Trophoblast cell (in vitro differentiated cells and primary cell): Measurements from ENCODE around the gene DPH1.

Experiments
- DNase-seq, 2 donors: peaks; one replicate each; pipeline ENCODE4 v3.0.0-alpha.2; 2016
- H2AFZ ChIP-seq: 2 replicates; pipeline ENCODE4 v1.6.1; 2013; ENCODE audit warnings: low read length, moderate library complexity, mild to moderate bottlenecking; ENCODE audit not compliant: insufficient read depth, poor library complexity
- H2AK5ac ChIP-seq: 2 replicates; pipeline ENCODE4 v1.6.1; 2013; ENCODE audit warnings: mild to moderate bottlenecking, low read length
- H2BK120ac ChIP-seq: 2 replicates; pipeline ENCODE4 v1.6.1; 2013; ENCODE audit warnings: low read length, mild to moderate bottlenecking, moderate library complexity; ENCODE audit not compliant: insufficient read depth, poor library complexity
- H2BK12ac ChIP-seq: 2 replicates; pipeline ENCODE4 v1.6.1; 2013; ENCODE audit warnings: mild to moderate bottlenecking, low read length, moderate library complexity
- H2BK5ac ChIP-seq: 2 replicates; pipeline ENCODE4 v1.6.1; 2013; ENCODE audit warnings: low read length, low read depth, moderate library complexity, mild to moderate bottlenecking; ENCODE audit not compliant: poor library complexity
- H3K14ac ChIP-seq: 2 replicates; pipeline ENCODE4 v1.6.1; 2013; ENCODE audit warnings: mild to moderate bottlenecking, low read length
- H3K18ac ChIP-seq: 2 replicates; pipeline ENCODE4 v1.6.1; 2013; ENCODE audit warnings: mild to moderate bottlenecking, low read length
- H3K23ac ChIP-seq: 2 replicates; pipeline ENCODE4 v1.6.1; 2013; ENCODE audit warnings: low read length
- H3K27ac ChIP-seq: 2 replicates; pipeline ENCODE4 v1.5.1; 2013; ENCODE audit warnings: low read depth, mild to moderate bottlenecking, inconsistent platforms, low read length, moderate library complexity
- H3K27me3 ChIP-seq: 2 replicates; pipeline ENCODE4 v1.6.1; 2013; ENCODE audit warnings: inconsistent platforms, mild to moderate bottlenecking, low read length, moderate library complexity; ENCODE audit not compliant: insufficient read depth
- H3K36me3 ChIP-seq, 2 experiments: 1 replicate in 1 of 2; 2 replicates in 1 of 2; pipeline ENCODE4 v1.6.1; 2013; ENCODE audit warnings: low read length in 2 of 2, mild to moderate bottlenecking in 2 of 2, moderate library complexity in 1 of 2; ENCODE audit not compliant: insufficient read depth in 2 of 2, control insufficient read depth in 1 of 2
- H3K4ac ChIP-seq: 2 replicates; pipeline ENCODE4 v1.6.1; 2013; ENCODE audit warnings: low read depth, mild to moderate bottlenecking, low read length, moderate library complexity
- H3K4me1 ChIP-seq, 2 experiments: 1 replicate in 1 of 2; 2 replicates in 1 of 2; pipeline ENCODE4 v1.6.1; 2013; ENCODE audit warnings: low read length in 2 of 2, mild to moderate bottlenecking in 2 of 2, moderate library complexity in 1 of 2; ENCODE audit not compliant: insufficient read depth in 2 of 2, control insufficient read depth in 1 of 2
- H3K4me2 ChIP-seq: 2 replicates; pipeline ENCODE4 v1.6.1; 2013; ENCODE audit warnings: inconsistent platforms, mild to moderate bottlenecking, low read length, moderate library complexity
- H3K4me3 ChIP-seq: 2 replicates; pipeline ENCODE4 v1.5.1; 2013; ENCODE audit warnings: mild to moderate bottlenecking, low read depth, low read length, inconsistent platforms
- H3K79me1 ChIP-seq: one replicate; pipeline ENCODE4 v1.6.1; 2013; ENCODE audit warnings: low read length
- H3K79me2 ChIP-seq: 2 replicates; pipeline ENCODE4 v1.6.1; 2013; ENCODE audit warnings: low read length, mild to moderate bottlenecking; ENCODE audit not compliant: control insufficient read depth, insufficient read depth, poor library complexity
- H3K9ac ChIP-seq: 2 replicates; pipeline ENCODE4 v1.6.1; 2013; ENCODE audit warnings: mild to moderate bottlenecking, low read length
- H3K9me3 ChIP-seq: 2 replicates; pipeline ENCODE4 v1.6.1; 2013; ENCODE audit warnings: low read depth, mild to moderate bottlenecking, control low read depth, inconsistent platforms, low read length; ENCODE audit not compliant: insufficient read depth
- H4K12ac ChIP-seq: 2 replicates; pipeline ENCODE4 v1.6.1; 2013; ENCODE audit warnings: low read depth, mild to moderate bottlenecking, low read length, moderate library complexity
- H4K8ac ChIP-seq: 2 replicates; pipeline ENCODE4 v1.6.1; 2013; ENCODE audit warnings: low read depth, mild to moderate bottlenecking, low read length, moderate library complexity
- H4K91ac ChIP-seq: one replicate; pipeline ENCODE4 v1.6.1; 2013; ENCODE audit warnings: low read depth, mild to moderate bottlenecking, low read length, moderate library complexity
- WGBS: extraction: QIAGEN DNeasy Blood & Tissue Kit; methylation state at CpG from one replicate; pipeline ENCODE4 v1.1.7; 2013; ENCODE audit warnings: missing lambda C conversion rate; ENCODE audit not compliant: insufficient read length, insufficient coverage; ENCODE audit errors: extremely low coverage; 5-methylcytosine and 5-hydroxymethylcytosine counted together

DPH1 gene

DNA sequence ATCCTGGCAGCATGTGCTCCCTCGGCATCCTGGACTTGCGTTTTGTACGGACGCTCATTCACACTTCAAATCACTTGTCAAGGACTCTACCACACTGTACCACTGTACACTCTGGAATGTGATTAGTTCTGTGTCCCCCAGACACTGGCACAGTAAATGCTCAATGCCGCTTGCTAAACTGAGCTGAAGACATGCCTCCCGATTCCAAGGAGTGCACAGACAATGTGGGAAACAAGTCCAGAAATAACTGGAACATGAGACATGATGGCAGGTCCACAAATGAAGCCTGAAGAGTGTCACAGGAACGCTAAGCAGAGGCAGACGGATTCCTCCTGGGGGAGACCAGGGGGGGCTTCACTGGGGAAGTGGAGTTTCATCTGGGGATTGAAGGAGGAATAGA is 47.1 kb downstream of the DPH1 start:
- H3K27ac ChIP-seq: peak overlapping the region; percentile 65
- H3K14ac ChIP-seq: peak overlapping the region; percentile 10
- no peak overlapping the region for H2BK120ac ChIP-seq
- H3K23ac ChIP-seq: no peak overlapping the region
- WGBS: no CpG with 5 or more reads among the region's 8 CpGs
- no peak overlapping the region for H4K12ac ChIP-seq
- H3K18ac ChIP-seq: peak overlapping the region; percentile 0
- no peaks in the 10 kb centered on the region for H3K27me3 ChIP-seq
- H2AFZ ChIP-seq: no peak overlapping the region
- peaks cover 28 to 38% of the 10 kb centered on the region in 2 experiments for H3K4me1 ChIP-seq
- peak overlapping the region; percentile 29 for H4K91ac ChIP-seq
- H2AK5ac ChIP-seq: no peak overlapping the region
- H3K79me2 ChIP-seq: no peaks in the 10 kb centered on the region
- H2BK12ac ChIP-seq: peak overlapping the region; percentile 48
- peak overlapping the region; percentile 35 for H2BK5ac ChIP-seq
- no peak overlapping the region for H3K4me3 ChIP-seq
- H3K79me1 ChIP-seq: peaks cover 19% of the 10 kb centered on the region
- peaks cover 4 to 8% of the 10 kb centered on the region in 2 experiments for H3K36me3 ChIP-seq
- no peaks in the 10 kb centered on the region for H3K9me3 ChIP-seq
- DNase-seq: no peak
- H3K9ac ChIP-seq: no peak overlapping the region
- no peak overlapping the region for H3K4ac ChIP-seq
- peak overlapping the region; percentile 41 for H4K8ac ChIP-seq
- no peak overlapping the region for H3K4me2 ChIP-seq

DNA sequence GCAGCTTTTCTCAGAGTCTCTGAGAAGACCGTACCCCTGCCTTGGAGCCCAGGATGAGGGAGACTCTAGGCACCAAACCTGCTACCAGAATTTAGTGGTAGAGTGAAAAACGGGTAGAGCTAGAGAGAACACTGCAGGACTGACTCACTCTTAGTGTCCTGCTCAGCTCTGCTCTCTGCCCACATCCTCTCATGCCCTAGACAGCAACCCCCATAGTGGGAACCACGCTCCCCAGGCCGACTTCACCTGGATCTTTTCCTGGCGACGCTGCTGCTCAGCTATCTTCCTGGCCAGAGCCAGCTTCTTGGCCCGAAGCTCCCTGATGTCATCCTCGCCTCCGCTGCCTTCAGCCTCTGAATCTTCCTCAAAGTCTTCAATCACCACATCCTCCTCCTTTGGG is 51.6 kb downstream of the DPH1 start:
- Histone ChIP-seq H2BK12ac (no peak overlapping the region), H3K18ac (no peak overlapping the region), H3K4me2 (no peak overlapping the region), H2BK5ac (no peak overlapping the region), H2AK5ac (no peak overlapping the region), H4K8ac (no peak overlapping the region), H2BK120ac (no peak overlapping the region), H3K36me3 (peaks cover 8% of the 10 kb centered on the region in 2 experiments), H3K4ac (no peak overlapping the region), H2AFZ (no peak overlapping the region), H3K4me1 (peaks cover 35 to 47% of the 10 kb centered on the region in 2 experiments), H4K91ac (no peak overlapping the region), H3K9me3 (no peaks in the 10 kb centered on the region), H3K27me3 (no peaks in the 10 kb centered on the region), H3K4me3 (no peak overlapping the region), H3K9ac (no peak overlapping the region), H3K23ac (no peak overlapping the region), H3K27ac (no peak overlapping the region), H3K14ac (no peak overlapping the region), H4K12ac (no peak overlapping the region), H3K79me2 (no peaks in the 10 kb centered on the region), H3K79me1 (peaks cover 17% of the 10 kb centered on the region)
- WGBS: no CpG with 5 or more reads among the region's 9 CpGs
- peak; percentile 80 for DNase-seq

DNA sequence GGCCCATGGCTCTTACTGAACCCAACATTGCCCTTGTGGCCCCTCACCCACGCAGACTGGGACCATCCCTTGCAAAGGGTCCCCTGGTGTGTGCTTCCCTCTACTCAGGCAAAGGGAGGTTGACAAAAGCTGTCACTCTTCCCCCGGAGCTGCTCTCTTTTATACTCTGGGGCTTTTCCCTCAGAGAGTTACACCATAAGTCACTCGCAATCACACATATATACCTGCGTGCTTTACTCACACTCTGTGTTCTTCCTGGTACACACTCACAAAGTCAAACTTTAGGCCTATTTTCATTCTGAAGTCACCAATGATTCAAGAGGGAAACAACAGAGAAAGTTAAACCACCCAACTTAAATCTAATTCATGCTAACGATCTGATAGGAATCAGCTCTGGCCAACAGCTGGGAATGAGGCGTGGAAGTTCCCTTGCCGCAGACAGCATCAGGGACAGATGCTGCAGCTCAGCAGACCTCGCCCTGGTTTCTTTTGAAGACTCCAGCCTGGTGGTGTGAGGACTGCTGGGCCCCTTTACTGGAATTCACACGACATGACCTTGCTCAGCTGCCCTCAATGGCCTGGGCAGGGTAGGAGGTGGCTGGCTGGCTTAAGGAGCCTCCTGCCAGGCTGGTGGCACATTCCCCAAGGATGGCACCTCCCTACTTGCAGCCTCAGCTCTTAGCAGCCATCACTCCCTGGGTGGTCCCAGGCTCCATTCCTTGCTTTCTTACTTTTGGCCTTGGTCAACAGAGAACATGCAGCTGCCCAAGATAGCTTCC is 52.2 kb downstream of the DPH1 start:
- Histone ChIP-seq H3K9me3 (no peaks in the 10 kb centered on the region), H3K27ac (no peak overlapping the region), H3K14ac (no peak overlapping the region), H3K4me1 (peaks cover 28 to 41% of the 10 kb centered on the region in 2 experiments), H3K4ac (no peak overlapping the region), H3K36me3 (peaks cover 8% of the 10 kb centered on the region in 2 experiments), H3K27me3 (no peaks in the 10 kb centered on the region), H3K4me2 (no peak overlapping the region), H2BK120ac (no peak overlapping the region), H2AK5ac (no peak overlapping the region), H2AFZ (no peak overlapping the region), H4K91ac (no peak overlapping the region), H4K8ac (no peak overlapping the region), H3K4me3 (no peak overlapping the region), H3K18ac (no peak overlapping the region), H3K9ac (no peak overlapping the region), H2BK5ac (no peak overlapping the region), H3K79me1 (peaks cover 11% of the 10 kb centered on the region), H3K23ac (no peak overlapping the region), H3K79me2 (no peaks in the 10 kb centered on the region), H4K12ac (no peak overlapping the region), H2BK12ac (no peak overlapping the region)
- DNase-seq: peak; percentile 79 to 85
- no CpG with 5 or more reads among the region's 9 CpGs for WGBS

DNA sequence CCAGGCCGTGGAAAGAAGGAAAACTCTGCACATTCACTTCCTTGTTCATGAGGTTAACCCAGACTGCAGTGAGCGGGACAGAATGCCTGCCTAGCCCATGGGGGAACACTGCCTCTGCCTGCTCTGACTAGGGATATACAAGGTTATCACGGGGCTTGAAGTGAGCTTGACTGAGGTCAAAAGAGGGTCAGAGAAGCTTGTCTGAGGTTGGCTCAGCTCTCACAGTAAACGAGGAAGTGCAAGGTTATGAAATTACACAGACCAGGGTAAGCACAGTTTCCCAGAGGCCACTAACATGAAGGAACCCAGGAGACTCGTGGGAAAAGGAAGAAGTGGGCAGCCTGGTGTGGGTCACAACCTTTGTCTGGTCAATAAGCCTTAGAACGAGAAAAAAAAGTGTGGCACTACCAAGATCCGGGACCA is 53.7 kb downstream of the DPH1 start:
- peak overlapping the region; percentile 3 for H3K4me2 ChIP-seq
- H3K9ac ChIP-seq: no peak overlapping the region
- DNase-seq: peak in 1 of 2 donors; percentile 43
- no peak overlapping the region for H2AFZ ChIP-seq
- WGBS: no CpG with 5 or more reads among the region's 7 CpGs
- H2AK5ac ChIP-seq: no peak overlapping the region
- H3K23ac ChIP-seq: no peak overlapping the region
- H3K27me3 ChIP-seq: no peaks in the 10 kb centered on the region
- peak overlapping the region; percentile 78 for H3K27ac ChIP-seq
- peak overlapping the region; percentile 34 for H2BK120ac ChIP-seq
- H3K4me1 ChIP-seq: peaks cover 24 to 34% of the 10 kb centered on the region in 2 experiments
- peak overlapping the region; percentile 41 for H3K18ac ChIP-seq
- peaks cover 8% of the 10 kb centered on the region in 2 experiments for H3K36me3 ChIP-seq
- H4K91ac ChIP-seq: peak overlapping the region; percentile 45
- H3K79me1 ChIP-seq: peaks cover 11% of the 10 kb centered on the region
- H3K14ac ChIP-seq: peak overlapping the region; percentile 29
- H3K4ac ChIP-seq: no peak overlapping the region
- H2BK5ac ChIP-seq: peak overlapping the region; percentile 44
- no peak overlapping the region for H3K4me3 ChIP-seq
- no peak overlapping the region for H4K12ac ChIP-seq
- no peaks in the 10 kb centered on the region for H3K9me3 ChIP-seq
- peak overlapping the region; percentile 27 for H2BK12ac ChIP-seq
- H4K8ac ChIP-seq: no peak overlapping the region
- no peaks in the 10 kb centered on the region for H3K79me2 ChIP-seq
